Cerebellar cortex (tissue), 1 donor: ENCODE measurements around the gene FGF21.
"Not testable (repeated sequence)": the region's sequence is repeated elsewhere in the genome, so short reads cannot be mapped to it uniquely, and the experiment has no call there.

ENCODE experiments used
- DNase-seq: peaks from one replicate; pipeline ENCODE4 v3.0.0-alpha.2; 2015; ENCODE audit warnings: low spot score

FGF21 gene

GRCh38 chr19:48751845-48752495 is 3.4 kb upstream of the FGF21 start:
- DNase-seq: peak; percentile 48

- peak; percentile 77 for DNase-seq
Measured at GRCh38 chr19:48752496-48753365, 2.6 kb upstream of the FGF21 start, which contains the start of gene FUT1. FUT1 (minus strand) TSS chr19:48752641; CDS start chr19:48751281, 1,360 bp downstream.

DNA sequence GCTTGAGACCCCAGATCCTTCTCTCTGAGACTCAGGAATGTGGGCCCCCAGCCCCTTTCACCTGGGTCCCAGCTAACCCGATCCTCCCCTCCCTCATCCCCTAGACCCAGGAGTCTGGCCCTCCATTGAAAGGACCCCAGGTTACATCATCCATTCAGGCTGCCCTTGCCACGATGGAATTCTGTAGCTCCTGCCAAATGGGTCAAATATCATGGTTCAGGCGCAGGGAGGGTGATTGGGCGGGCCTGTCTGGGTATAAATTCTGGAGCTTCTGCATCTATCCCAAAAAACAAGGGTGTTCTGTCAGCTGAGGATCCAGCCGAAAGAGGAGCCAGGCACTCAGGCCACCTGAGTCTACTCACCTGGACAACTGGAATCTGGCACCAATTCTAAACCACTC is 463 bp downstream of the FGF21 start:
- no peak for DNase-seq

DNA sequence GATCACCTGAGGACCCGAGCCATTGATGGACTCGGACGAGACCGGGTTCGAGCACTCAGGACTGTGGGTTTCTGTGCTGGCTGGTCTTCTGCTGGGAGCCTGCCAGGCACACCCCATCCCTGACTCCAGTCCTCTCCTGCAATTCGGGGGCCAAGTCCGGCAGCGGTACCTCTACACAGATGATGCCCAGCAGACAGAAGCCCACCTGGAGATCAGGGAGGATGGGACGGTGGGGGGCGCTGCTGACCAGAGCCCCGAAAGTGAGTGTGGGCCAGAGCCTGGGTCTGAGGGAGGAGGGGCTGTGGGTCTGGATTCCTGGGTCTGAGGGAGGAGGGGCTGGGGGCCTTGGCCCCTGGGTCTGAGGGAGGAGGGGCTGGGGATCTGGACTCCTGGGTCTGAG is 888 bp downstream of the FGF21 start:
- DNase-seq: no peak

GRCh38 chr19:48756686-48757085 is 1.4 kb downstream of the FGF21 start:
- no peak for DNase-seq

DNA sequence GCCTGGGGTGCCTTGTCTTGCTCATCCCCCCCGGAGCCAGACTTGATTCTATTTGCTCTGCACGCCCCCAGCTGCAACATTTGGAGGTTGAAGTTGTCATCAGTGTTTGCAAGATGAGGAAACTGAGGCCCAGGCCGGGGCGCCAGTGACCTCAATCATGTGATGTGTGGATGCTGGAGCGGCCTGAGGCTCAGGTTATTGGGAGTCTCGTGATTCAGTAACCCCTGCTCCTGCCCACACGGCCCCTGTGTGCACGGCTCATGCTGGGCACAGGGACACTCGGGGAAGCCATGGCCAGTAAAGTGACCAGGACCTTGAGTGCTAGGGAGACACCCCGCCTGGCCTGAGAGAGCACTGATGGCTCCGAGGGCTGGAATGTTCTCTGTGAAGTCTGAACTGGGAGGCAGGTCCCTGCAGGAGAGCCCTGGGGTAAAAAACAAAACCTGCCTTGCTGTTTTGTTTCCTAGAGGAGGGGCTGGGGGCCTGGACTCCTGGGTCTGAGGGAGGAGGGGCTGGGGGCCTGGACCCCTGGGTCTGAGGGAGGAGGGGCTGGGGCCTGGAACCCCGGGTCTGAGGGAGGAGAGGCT is 1.9 kb downstream of the FGF21 start:
- no peak for DNase-seq

DNA sequence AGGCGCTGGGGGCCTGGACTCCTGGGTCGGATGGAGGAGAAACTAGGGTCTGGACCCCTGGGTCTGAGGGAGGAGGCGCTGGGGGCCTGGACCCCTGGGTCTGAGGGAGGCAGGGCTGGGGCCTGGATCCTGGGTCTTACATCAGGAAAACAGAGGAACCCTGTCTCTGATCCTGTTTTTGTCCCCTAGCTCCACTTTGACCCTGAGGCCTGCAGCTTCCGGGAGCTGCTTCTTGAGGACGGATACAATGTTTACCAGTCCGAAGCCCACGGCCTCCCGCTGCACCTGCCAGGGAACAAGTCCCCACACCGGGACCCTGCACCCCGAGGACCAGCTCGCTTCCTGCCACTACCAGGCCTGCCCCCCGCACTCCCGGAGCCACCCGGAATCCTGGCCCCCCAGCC is 2.4 kb downstream of the FGF21 start:
- DNase-seq: no peak

DNA sequence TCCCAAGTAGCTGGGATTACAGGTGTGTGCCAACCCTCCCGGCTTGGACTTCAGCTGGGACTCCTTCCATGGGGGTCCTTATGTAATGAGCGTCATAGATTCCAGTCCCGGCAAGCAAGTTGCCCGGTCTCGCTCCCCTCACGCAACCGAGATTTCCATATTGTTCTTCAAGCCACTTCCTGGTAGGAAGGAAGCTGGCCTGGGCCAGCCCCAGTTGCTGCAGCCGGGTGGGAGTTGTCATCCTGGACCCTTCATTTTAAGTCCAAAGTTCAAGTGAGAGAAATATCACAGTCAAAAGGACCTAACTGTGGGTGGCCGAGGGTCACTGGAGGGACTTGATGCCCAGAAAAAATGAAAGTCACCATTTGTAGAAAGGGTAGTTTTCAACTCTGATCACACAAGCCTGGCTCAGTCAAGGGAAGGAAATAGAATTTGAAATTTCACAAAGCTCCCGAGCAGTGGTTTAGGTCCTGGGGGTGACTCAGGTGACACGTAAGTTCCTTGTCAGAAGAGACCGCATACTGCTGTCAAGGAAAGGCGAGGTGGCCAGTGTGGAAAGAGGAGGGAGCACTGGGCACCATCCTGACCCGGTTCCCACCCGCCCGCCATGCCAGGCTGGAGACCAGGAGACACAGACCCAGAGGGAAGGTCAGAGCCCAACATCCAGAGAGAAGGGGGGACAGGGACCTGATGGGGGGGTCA is 5.3 kb downstream of the FGF21 start:
- DNase-seq: no peak

DNA sequence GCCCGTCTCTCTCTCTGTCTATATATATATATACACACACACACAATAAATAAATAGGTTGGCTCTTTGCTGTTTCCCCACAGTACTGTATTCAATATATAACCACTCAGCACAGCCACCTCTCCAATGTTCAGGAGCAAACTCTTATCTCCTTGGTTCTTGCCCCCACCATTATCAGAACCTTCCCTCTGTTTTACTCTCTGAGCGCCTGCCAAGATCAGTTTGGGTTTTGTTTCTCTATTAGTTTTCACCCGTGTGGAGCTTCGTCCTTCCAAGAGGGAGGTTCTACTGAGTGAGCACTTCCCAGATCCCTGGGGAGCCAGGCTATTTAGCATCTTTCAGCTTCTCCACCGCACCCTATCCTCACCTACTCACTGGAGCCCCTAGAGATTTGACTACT is 10.5 kb downstream of the FGF21 start:
- not testable (repeated sequence) for DNase-seq

- not testable (repeated sequence) for DNase-seq
Measured at GRCh38 chr19:48768171-48768753, 12.9 kb downstream of the FGF21 start.

GRCh38 chr19:48768994-48769713 is 13.8 kb downstream of the FGF21 start:
- no peak for DNase-seq

- no peak for DNase-seq
Measured at GRCh38 chr19:48770266-48770665, 14.9 kb downstream of the FGF21 start.

DNA sequence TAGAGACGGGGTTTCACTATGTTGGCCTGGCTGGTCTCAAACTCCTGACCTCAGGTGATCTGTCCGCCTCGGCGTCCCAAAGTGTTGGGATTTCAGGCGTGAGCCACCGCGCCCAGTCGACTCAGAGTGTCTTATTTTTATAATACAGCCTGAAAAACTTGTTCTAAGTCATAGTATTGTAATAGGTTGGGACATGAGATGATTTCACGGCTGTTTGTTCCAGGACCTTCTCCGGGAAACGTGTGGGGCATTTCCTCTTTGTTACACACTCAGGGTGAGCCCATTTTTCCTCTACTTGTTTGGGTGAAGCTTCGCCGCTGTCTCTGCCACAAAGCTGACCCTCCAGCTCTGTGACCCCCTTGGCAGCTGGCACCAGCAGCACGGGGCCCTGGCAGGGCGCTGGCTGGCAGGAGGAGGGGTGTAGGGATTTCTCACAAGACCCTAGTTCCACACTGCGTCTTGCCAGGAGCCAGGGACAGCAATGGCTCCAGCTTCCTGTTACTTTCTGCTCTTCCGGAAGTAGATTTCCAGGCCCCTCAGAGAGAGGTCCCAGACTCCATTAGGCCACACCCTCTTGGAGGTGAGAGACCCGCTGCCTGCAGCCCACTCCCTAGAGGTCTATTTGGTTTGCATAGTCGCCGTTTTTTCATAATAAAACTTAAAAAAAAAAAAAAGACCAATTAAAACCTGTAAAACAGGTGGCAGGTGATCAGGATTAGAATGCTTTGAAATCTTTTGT is 15.6 kb downstream of the FGF21 start:
- DNase-seq: no peak

DNA sequence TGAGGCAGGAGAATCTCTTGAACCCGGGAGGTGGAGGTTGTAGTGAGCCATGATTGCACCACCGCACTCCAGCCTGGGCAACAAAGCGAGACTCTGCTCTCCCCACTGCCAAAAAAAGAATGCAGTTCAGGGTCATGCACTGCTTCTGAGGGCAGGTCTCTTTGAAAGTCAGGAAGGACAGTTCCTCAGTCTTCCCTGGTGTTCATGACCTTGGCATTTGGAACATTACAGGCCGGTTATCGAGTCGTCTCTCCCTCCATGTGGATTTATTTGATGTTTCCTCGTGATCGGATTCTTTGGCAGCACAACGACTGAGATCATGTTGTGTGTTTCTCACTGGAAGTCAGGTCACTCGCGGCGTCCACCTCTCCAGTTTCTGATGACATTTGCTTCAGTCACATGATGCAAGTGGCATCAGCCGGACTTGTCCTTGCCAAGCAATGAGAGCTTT is 17.2 kb downstream of the FGF21 start:
- no peak for DNase-seq

DNA sequence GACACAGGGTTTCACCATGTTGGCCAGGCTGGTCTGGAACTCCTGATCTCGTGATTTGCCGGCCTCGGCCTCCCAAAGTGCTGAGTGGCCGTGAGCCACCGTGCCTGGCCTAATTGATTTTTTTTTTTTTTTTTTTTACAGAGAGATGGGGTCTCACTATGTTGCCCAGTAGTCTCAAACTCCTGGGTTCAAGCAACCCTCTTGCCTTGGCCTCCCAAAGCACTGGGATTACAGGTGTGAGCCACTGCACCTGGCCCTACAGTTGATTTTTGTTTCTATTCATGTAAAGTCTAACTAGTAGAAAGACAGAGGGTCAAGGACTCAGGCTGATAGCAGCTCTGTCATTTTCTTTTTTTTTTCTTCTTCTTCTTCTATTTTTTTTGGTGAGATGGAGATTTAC is 21.8 kb downstream of the FGF21 start:
- DNase-seq: no peak

- DNase-seq: no peak
Measured at GRCh38 chr19:48777720-48778119, 22.4 kb downstream of the FGF21 start.

DNA sequence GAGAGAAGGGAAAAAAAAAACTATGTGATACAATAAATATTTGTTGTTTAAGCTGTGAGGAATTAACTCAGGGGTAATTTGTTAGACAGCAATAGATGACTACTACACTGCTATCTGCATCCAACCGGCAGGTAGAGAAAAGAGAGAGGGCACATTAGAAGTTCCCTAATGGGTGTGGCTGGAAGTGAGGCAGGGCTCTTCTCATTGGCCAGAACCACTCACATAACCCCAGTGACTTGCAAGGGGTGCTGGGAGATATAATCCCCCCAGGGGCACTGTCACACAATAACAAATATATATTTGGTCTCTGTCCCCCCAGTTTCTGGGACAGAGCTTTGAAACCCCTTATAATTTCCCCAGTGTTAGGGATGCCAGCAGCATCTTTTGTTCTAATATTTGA is 24.3 kb downstream of the FGF21 start:
- no peak for DNase-seq

GRCh38 chr19:48780631-48781391 is 25.5 kb downstream of the FGF21 start:
- no peak for DNase-seq

DNA sequence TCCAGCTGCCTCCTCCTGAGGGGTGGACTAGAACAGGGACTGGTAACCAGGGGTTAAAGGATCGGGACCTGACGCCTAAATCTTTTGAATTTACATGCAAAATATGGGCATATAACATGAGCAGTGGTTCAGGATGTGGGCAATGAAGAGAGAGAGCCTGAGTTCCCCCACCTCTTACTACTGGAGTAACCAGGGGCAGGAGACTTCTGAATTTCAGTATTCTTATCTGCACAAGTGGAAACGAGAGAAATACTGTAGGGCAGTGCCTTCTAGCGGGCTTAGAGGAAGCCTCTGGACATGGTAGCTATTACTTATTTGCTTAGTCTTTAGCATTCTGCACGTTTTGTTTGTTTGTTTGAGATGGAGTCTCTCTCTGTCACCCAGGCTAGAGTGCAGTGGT is 29.2 kb downstream of the FGF21 start:
- DNase-seq: peak; percentile 36

- not testable (repeated sequence) for DNase-seq
Measured at GRCh38 chr19:48786422-48786821, 31.1 kb downstream of the FGF21 start.
